Measurements from ENCODE around the gene ALDH1A3.

Gene ALDH1A3

GRCh38 chr15:100926971-100927756, 47.5 kb downstream of the ALDH1A3 start:
- DNase-seq = no peak

GRCh38 chr15:100928632-100929280, 49.1 kb downstream of the ALDH1A3 start:
- no peak for DNase-seq

GRCh38 chr15:100929641-100930042, 50.0 kb downstream of the ALDH1A3 start:
- no peak for DNase-seq

- no peak for DNase-seq
Measured at GRCh38 chr15:100930306-100930848, 50.7 kb downstream of the ALDH1A3 start.

GRCh38 chr15:100931143-100931890, 51.7 kb downstream of the ALDH1A3 start:
- DNase-seq = no peak

- DNase-seq = no peak
Measured at GRCh38 chr15:100932676-100933348, 53.2 kb downstream of the ALDH1A3 start.

GRCh38 chr15:100934166-100934565, 54.5 kb downstream of the ALDH1A3 start:
- no peak for DNase-seq

- no peak for DNase-seq
Measured at GRCh38 chr15:100934726-100935125, 55.1 kb downstream of the ALDH1A3 start.

GRCh38 chr15:100937171-100937570, 57.5 kb downstream of the ALDH1A3 start:
- DNase-seq = no peak

- DNase-seq = no peak
Measured at GRCh38 chr15:100939791-100940190, 60.2 kb downstream of the ALDH1A3 start.

GRCh38 chr15:100940767-100941379, 61.2 kb downstream of the ALDH1A3 start:
- no peak for DNase-seq

GRCh38 chr15:100941536-100941935, 61.9 kb downstream of the ALDH1A3 start:
- DNase-seq = no peak

GRCh38 chr15:100942656-100943425, 63.2 kb downstream of the ALDH1A3 start:
- no peak for DNase-seq

GRCh38 chr15:100944244-100944895, 64.7 kb downstream of the ALDH1A3 start:
- DNase-seq = no peak

- DNase-seq = no peak
Measured at GRCh38 chr15:100944986-100945385, 65.4 kb downstream of the ALDH1A3 start.

- DNase-seq = no peak
Measured at GRCh38 chr15:100947760-100948429, 68.3 kb downstream of the ALDH1A3 start.

- DNase-seq = no peak
Measured at GRCh38 chr15:100948430-100948762, 68.8 kb downstream of the ALDH1A3 start.

- no peak for DNase-seq
Measured at GRCh38 chr15:100949691-100950090, 70.1 kb downstream of the ALDH1A3 start.

- no peak for DNase-seq
Measured at GRCh38 chr15:100951965-100952364, 72.3 kb downstream of the ALDH1A3 start.

GRCh38 chr15:100952566-100952965, 72.9 kb downstream of the ALDH1A3 start:
- no peak for DNase-seq

All from NCI-H446 treated with DMSO at 0.1 percent for 48 hours (cell line).